SK-N-SH (cell line): ENCODE measurements around the gene SLC27A3. TPM values are rescaled to one million over a fixed set of nuclear protein-coding genes. Genes with fewer than 3 reads are reported as not detected.

Source experiments
- CTCF ChIA-PET: fragments of 300-600, 350-600 bp; formaldehyde crosslinking; extraction: SDS; loops from one replicate; lab custom pipeline; 2021; lab: Yijun Ruan, JAX
- POLR2A ChIA-PET: fragments of 350-600 bp; sonication (Branson Sonifier 250); formaldehyde crosslinking; extraction: SDS; loops from one replicate; lab custom pipeline; 2020; ENCODE audit warnings: antibody characterized with exemption, inconsistent platforms; lab: Yijun Ruan, JAX
- DNase-seq: peaks from one replicate; pipeline ENCODE4 v3.0.0; 2012
- H2AFZ ChIP-seq: fragments of 200-600 bp; sonication (generic); 2 replicates; pipeline ENCODE4 v1.8.1; 2016; ENCODE audit warnings: antibody characterized with exemption, mild to moderate bottlenecking, low read depth
- H3F3A ChIP-seq: fragments of 200-600 bp; sonication (generic); replicated peaks from 2 replicates; pipeline ENCODE3; 2016; ENCODE audit warnings: antibody characterized with exemption, mild to moderate bottlenecking; ENCODE audit not compliant: insufficient read depth
- H3K27ac ChIP-seq, 2 experiments: fragments of 200-500 bp in 1 of 2; fragments of 200-600 bp in 1 of 2; sonication (Bioruptor generic) in 1 of 2; sonication (generic), shearing (Covaris generic) in 1 of 2; 2 replicates each; pipeline versions ENCODE4 v1.5.1 to v1.6.1; 2014 to 2016; ENCODE audit warnings: low read depth in 2 of 2, inconsistent platforms in 1 of 2, low read length in 1 of 2, mild to moderate bottlenecking in 1 of 2, mixed read lengths in 1 of 2
- H3K27me3 ChIP-seq: fragments of 200-600 bp; sonication (generic), shearing (Covaris generic); 2 replicates; pipeline ENCODE4 v1.6.1; 2016; ENCODE audit warnings: mixed run types; ENCODE audit not compliant: insufficient read depth
- H3K36me3 ChIP-seq, 2 experiments: fragments of 200-500 bp in 1 of 2; fragments of 200-600 bp in 1 of 2; sonication (Bioruptor generic) in 1 of 2; sonication (generic) in 1 of 2; replicated peaks in 1 of 2; 2 replicates each; pipeline versions ENCODE3 to v1.5.1; 2014 to 2016; ENCODE audit warnings: low read length in 1 of 2, mild to moderate bottlenecking in 1 of 2; ENCODE audit not compliant: insufficient read depth in 2 of 2, control insufficient read depth in 1 of 2
- H3K4me1 ChIP-seq, 2 experiments: fragments of 200-500 bp in 1 of 2; fragments of 200-600 bp in 1 of 2; sonication (Bioruptor generic) in 1 of 2; sonication (generic), shearing (Covaris generic) in 1 of 2; 2 replicates each; pipeline versions ENCODE4 v1.5.1 to v1.6.1; 2014 to 2016; ENCODE audit warnings: low read depth in 1 of 2, low read length in 1 of 2, mixed run types in 1 of 2; ENCODE audit not compliant: insufficient read depth in 2 of 2, control insufficient read depth in 1 of 2
- H3K4me2 ChIP-seq: fragments of 200-600 bp; sonication (generic), shearing (Covaris generic); 2 replicates; pipeline ENCODE4 v1.6.1; 2017; ENCODE audit warnings: mixed run types
- H3K4me3 ChIP-seq, 2 experiments: fragments of 200-500 bp in 1 of 2; fragments of 200-600 bp in 1 of 2; sonication (Bioruptor generic) in 1 of 2; sonication (generic), shearing (Covaris generic) in 1 of 2; 2 replicates each; pipeline versions ENCODE4 v1.5.1 to v1.8.1; 2014 to 2016; ENCODE audit warnings: low read depth in 2 of 2, inconsistent platforms in 1 of 2, low read length in 1 of 2, mild to moderate bottlenecking in 1 of 2, mixed read lengths in 1 of 2, moderate library complexity in 1 of 2
- H3K79me2 ChIP-seq: fragments of 200-600 bp; sonication (generic); 2 replicates; pipeline ENCODE4 v1.8.1; 2017; ENCODE audit warnings: mild to moderate bottlenecking; ENCODE audit not compliant: insufficient read depth
- H3K9ac ChIP-seq: fragments of 200-600 bp; sonication (generic); 2 replicates; pipeline ENCODE4 v1.6.1; 2017; ENCODE audit warnings: mixed run types
- H3K9me2 ChIP-seq: fragments of 200-600 bp; sonication (generic); 2 replicates; pipeline ENCODE4 v1.6.1; 2017; ENCODE audit warnings: mixed run types
- H3K9me3 ChIP-seq: fragments of 200-600 bp; sonication (generic); 2 replicates; pipeline ENCODE4 v1.6.1; 2017; ENCODE audit warnings: mixed run types, mild to moderate bottlenecking, moderate library complexity
- H4K20me1 ChIP-seq: fragments of 200-600 bp; sonication (generic); 2 replicates; pipeline ENCODE4 v1.6.1; 2017; ENCODE audit warnings: mild to moderate bottlenecking, mixed run types; ENCODE audit not compliant: insufficient read depth
- EP300 ChIP-seq, 2 experiments: IDR thresholded peaks; 2 replicates each; pipeline versions ENCODE4 v1.4.0 to v1.6.1; 2012; ENCODE audit warnings: borderline replicate concordance in 1 of 2, low read depth in 1 of 2, low read length in 1 of 2
- EZH2phosphoT487 ChIP-seq: fragments of 200-600 bp; sonication (generic); IDR thresholded peaks from 2 replicates; pipeline ENCODE4 v1.6.1; 2017; ENCODE audit warnings: low read depth, mixed run types, mild to moderate bottlenecking, antibody characterized with exemption, moderate library complexity, borderline replicate concordance
- GABPA ChIP-seq: IDR thresholded peaks from 2 replicates; pipeline ENCODE4 v1.4.0; 2012; ENCODE audit warnings: low read depth, mild to moderate bottlenecking
- GATA2 ChIP-seq: sonication (generic); formaldehyde crosslinking; IDR thresholded peaks from 2 replicates; pipeline ENCODE4 v1.5.0; 2020; ENCODE audit warnings: mild to moderate bottlenecking, missing genetic modification reagents
- IRF3 ChIP-seq: fragments of 150-350 bp; IDR thresholded peaks from 2 replicates; pipeline ENCODE4 v1.6.1; 2016; ENCODE audit warnings: mild to moderate bottlenecking, low read depth, low read length
- JUND ChIP-seq: IDR thresholded peaks from 2 replicates; pipeline ENCODE4 v1.4.0; 2012
- NFIC ChIP-seq: IDR thresholded peaks from 2 replicates; pipeline ENCODE4 v1.4.0; 2012; ENCODE audit warnings: borderline replicate concordance
- PBX3 ChIP-seq: IDR thresholded peaks from 2 replicates; pipeline ENCODE4; 2012
- RCOR1 ChIP-seq: fragments of 150-350 bp; IDR thresholded peaks from 2 replicates; pipeline ENCODE4 v1.6.1; 2017; ENCODE audit warnings: antibody characterized with exemption, low read length
- REST ChIP-seq: IDR thresholded peaks from 2 replicates; pipeline ENCODE4 v1.6.1; 2012; ENCODE audit warnings: mild to moderate bottlenecking, low read depth, low read length, moderate library complexity
- RFX5 ChIP-seq: IDR thresholded peaks from 2 replicates; pipeline ENCODE4 v1.6.1; 2012; ENCODE audit warnings: mild to moderate bottlenecking, improper control_type of control experiment, low read length
- SIN3A ChIP-seq: IDR thresholded peaks from 2 replicates; pipeline ENCODE4 v1.6.1; 2012; ENCODE audit warnings: low read depth, mild to moderate bottlenecking, low read length, moderate library complexity, borderline replicate concordance
- TCF12 ChIP-seq: IDR thresholded peaks from 2 replicates; pipeline ENCODE4 v1.4.0; 2012
- YY1 ChIP-seq: IDR thresholded peaks from 2 replicates; pipeline ENCODE4 v1.4.0; 2012; ENCODE audit warnings: low read depth, mild to moderate bottlenecking
- WGBS: methylation state at CpG from one replicate; pipeline ENCODE4 v1.1.6; 2017; ENCODE audit warnings: low lambda C conversion rate; 5-methylcytosine and 5-hydroxymethylcytosine counted together
- polyA plus RNA-seq, 3 experiments: library from polyadenylated mRNA; depleted of rRNA; stranded (reverse); fragments of >200 nt; gene quantifications; 2 replicates each; pipeline ENCODE4 v1.2.3, GENCODE V29; 2012
- TF ChIP-seq, protein P1 (sequence below): IDR thresholded peaks from 2 replicates; pipeline ENCODE4 v1.4.0; 2012; ENCODE audit warnings: low read depth, borderline replicate concordance
- TF ChIP-seq, protein P2 (sequence below): IDR thresholded peaks from 2 replicates; pipeline ENCODE4 v1.4.0; 2012; ENCODE audit warnings: low read depth

SLC27A3 gene
- polyA plus RNA-seq, 1 of the 3 experiments (the other 2 are of a cell fraction): 9.0 TPM

GRCh38 chr1:153733970-153734369, 41.2 kb upstream of the SLC27A3 start (continued):
- TF ChIP-seq, protein P1, sequence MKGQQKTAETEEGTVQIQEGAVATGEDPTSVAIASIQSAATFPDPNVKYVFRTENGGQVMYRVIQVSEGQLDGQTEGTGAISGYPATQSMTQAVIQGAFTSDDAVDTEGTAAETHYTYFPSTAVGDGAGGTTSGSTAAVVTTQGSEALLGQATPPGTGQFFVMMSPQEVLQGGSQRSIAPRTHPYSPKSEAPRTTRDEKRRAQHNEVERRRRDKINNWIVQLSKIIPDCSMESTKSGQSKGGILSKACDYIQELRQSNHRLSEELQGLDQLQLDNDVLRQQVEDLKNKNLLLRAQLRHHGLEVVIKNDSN: no peak

DNA sequence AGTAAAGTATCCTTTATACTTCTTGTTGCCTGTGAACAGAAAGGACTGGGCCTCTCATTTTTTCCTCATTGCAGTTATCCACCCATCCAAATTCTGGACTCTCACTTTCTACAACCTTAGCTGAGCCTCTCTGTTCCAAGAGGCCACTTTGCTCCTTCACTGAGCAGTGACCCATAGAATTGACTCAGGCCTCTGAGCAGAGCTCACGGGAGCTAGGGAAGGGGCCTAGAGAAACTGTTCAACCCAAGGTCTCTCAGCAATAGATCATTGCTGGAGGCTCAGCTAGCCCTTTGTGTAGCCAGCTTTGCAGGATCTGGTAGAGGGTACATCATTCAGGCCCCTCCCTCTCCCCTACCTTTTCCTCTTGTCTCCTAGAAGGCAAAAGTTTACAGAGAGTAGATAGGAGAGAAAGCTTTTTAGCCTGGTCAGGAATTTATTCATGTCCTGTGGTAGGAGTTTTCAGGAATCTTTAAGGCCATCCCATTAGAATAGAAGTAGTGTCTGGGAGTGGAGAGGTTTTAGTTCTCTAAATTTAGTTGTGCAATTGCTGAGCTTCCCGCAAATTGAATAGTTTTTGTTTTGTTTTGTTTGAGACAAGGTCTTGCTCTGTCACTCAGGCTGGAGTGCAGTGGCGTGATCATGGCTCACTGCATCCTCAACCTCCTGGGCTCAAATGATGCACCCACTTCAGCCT, 40.7 kb upstream of the SLC27A3 start:
- Histone ChIP-seq H3K27me3 (no peaks in the 10 kb centered on the region), H3K4me2 (no peak overlapping the region), H2AFZ (no peak overlapping the region), H3K79me2 (peaks cover 31% of the 10 kb centered on the region), H3K27ac (no peak overlapping the region), H3F3A (peaks cover 5% of the 10 kb centered on the region), H3K9ac (no peak overlapping the region), H3K36me3 (peaks cover 4 to 15% of the 10 kb centered on the region in 2 experiments), H4K20me1 (no peaks in the 10 kb centered on the region), H3K4me3 (no peak overlapping the region), H3K9me3 (no peaks in the 10 kb centered on the region), H3K4me1 (peaks cover 3 to 9% of the 10 kb centered on the region in 2 experiments; a peak in 2 of 4 replicates), H3K9me2 (no peaks in the 10 kb centered on the region)
- ChIA-PET POLR2A (no interaction called here), CTCF (interaction anchor here (1.0 to 8.6 kb wide), 4 partner anchors 12 to 60 kb away, joined by 3 to 56 read pairs (median 4); partner anchors contain the start of gene NPR1)
- 96% methylated on average over 2 of the region's 3 CpGs for WGBS
- TF ChIP-seq IRF3 (no peak), NFIC (no peak), GATA2 (CRISPR knock-in tag) (no peak), SIN3A (no peak), EP300 (IDR thresholded peaks at IDR 0.05; ENCODE audit: borderline replicate concordance in 1 of 2, low read depth in 1 of 2, low read length in 1 of 2) (no peak)
- no peak for DNase-seq

GRCh38 chr1:153735090-153735420, 40.2 kb upstream of the SLC27A3 start:
- POLR2A ChIA-PET: interaction anchor here (1.2 kb wide), 1 partner anchor 41 kb away, joined by 3 read pairs; the partner anchor contains the start of gene SLC27A3
- H3K9me2 ChIP-seq: no peaks in the 10 kb centered on the region
- peaks cover 0 to 5% of the 10 kb centered on the region in 2 experiments; a peak in 2 of 4 replicates for H3K4me1 ChIP-seq
- H3K4me3 ChIP-seq: no peak overlapping the region
- H3F3A ChIP-seq: peaks cover 5% of the 10 kb centered on the region
- H3K27ac ChIP-seq: no peak overlapping the region
- H3K9ac ChIP-seq: no peak overlapping the region
- no peaks in the 10 kb centered on the region for H3K27me3 ChIP-seq
- H2AFZ ChIP-seq: no peak overlapping the region
- peaks cover 4 to 15% of the 10 kb centered on the region in 2 experiments for H3K36me3 ChIP-seq
- H3K9me3 ChIP-seq: no peaks in the 10 kb centered on the region
- peaks cover 26% of the 10 kb centered on the region for H3K79me2 ChIP-seq
- H4K20me1 ChIP-seq: no peaks in the 10 kb centered on the region
- H3K4me2 ChIP-seq: no peak overlapping the region
- WGBS: 94% methylated on average over 3 of the region's 3 CpGs
- CTCF ChIA-PET: interaction anchor here (1.0 to 8.6 kb wide), 4 partner anchors 12 to 60 kb away, joined by 3 to 56 read pairs (median 4); partner anchors contain the start of gene NPR1
- no peak for DNase-seq
- TF ChIP-seq JUND (no peak), EP300 (IDR thresholded peaks at IDR 0.05; ENCODE audit: borderline replicate concordance in 1 of 2, low read depth in 1 of 2, low read length in 1 of 2) (no peak), EZH2phosphoT487 (no peak), YY1 (no peak), RFX5 (no peak), GABPA (no peak), RCOR1 (no peak), REST (no peak), TCF12 (no peak), NFIC (no peak), PBX3 (no peak)
- TF ChIP-seq, protein P1: no peak
- TF ChIP-seq, protein P2, sequence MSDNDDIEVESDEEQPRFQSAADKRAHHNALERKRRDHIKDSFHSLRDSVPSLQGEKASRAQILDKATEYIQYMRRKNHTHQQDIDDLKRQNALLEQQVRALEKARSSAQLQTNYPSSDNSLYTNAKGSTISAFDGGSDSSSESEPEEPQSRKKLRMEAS: no peak
